Panc1 (cell line): ENCODE data around the gene NEU2.

Experiments used
- POLR2AphosphoS5 ChIP-seq: IDR thresholded peaks from 2 replicates; pipeline ENCODE4 v1.6.1; 2012; ENCODE audit warnings: mild to moderate bottlenecking, low read depth, low read length, moderate library complexity
- REST ChIP-seq, 2 experiments: IDR thresholded peaks; 2 replicates each; pipeline ENCODE4 v1.6.1; 2011 to 2012; ENCODE audit warnings: low read depth in 2 of 2, control low read depth in 1 of 2, low read length in 1 of 2, mild to moderate bottlenecking in 1 of 2, moderate library complexity in 1 of 2; ENCODE audit not compliant: insufficient read depth in 1 of 2
- SIN3A ChIP-seq: IDR thresholded peaks from 2 replicates; pipeline ENCODE4 v1.6.1; 2012; ENCODE audit warnings: low read depth, mild to moderate bottlenecking, low read length, moderate library complexity, borderline replicate concordance; ENCODE audit not compliant: insufficient read depth
- TCF7L2 ChIP-seq: IDR thresholded peaks from 2 replicates; pipeline ENCODE4 v1.6.1; 2011; ENCODE audit warnings: mild to moderate bottlenecking, low read depth, low read length, inconsistent platforms
- TF ChIP-seq, protein P1 (sequence below): fragments of 450-650 bp; IDR thresholded peaks from 2 replicates; pipeline ENCODE4 v1.5.1; 2017; ENCODE audit warnings: mild to moderate bottlenecking

DNA sequence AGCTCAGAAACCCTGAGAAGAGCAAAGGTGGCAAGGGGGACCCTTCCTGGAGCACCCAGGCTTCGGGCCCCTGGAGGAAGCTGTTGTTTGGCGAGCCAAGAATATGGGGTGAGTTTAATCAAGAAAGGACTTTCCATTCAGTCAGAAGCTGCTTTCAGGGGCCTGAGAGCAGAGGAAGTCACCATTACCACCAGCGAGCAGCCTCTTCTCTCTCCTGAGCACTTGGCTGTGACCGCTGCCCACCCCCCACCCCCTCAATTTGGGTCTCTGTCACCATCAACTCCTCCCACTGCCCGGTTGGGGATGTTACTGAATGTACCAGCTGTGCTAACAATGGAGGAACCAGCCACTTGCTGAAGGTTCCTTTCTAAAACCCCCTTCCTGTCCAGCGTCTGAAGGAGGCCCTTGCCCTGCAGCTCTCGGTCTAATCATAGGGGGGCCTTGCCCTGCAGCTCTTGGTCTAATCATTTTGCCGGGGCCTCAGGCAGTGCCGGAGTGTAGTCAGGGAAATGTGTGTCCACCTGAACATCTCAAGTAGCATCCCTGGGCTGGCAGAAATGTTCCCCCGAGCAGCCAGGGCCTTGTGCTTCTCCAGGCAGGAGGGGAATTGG, 28.6 kb downstream of the NEU2 start:
- TF ChIP-seq, protein P1, sequence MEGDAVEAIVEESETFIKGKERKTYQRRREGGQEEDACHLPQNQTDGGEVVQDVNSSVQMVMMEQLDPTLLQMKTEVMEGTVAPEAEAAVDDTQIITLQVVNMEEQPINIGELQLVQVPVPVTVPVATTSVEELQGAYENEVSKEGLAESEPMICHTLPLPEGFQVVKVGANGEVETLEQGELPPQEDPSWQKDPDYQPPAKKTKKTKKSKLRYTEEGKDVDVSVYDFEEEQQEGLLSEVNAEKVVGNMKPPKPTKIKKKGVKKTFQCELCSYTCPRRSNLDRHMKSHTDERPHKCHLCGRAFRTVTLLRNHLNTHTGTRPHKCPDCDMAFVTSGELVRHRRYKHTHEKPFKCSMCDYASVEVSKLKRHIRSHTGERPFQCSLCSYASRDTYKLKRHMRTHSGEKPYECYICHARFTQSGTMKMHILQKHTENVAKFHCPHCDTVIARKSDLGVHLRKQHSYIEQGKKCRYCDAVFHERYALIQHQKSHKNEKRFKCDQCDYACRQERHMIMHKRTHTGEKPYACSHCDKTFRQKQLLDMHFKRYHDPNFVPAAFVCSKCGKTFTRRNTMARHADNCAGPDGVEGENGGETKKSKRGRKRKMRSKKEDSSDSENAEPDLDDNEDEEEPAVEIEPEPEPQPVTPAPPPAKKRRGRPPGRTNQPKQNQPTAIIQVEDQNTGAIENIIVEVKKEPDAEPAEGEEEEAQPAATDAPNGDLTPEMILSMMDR: no peak
- TF ChIP-seq REST (IDR thresholded peaks at IDR 0.05; ENCODE audit: insufficient read depth in 1 of 2, low read depth in 2 of 2, low read length in 1 of 2) (no peak), SIN3A (no peak), POLR2AphosphoS5 (no peak), TCF7L2 (no peak)
